RWPE1 (cell line): ENCODE results near the gene C1orf105.

ENCODE experiments used
- CTCF ChIA-PET: fragments of 350-600 bp; sonication (Branson Sonifier 250); formaldehyde crosslinking; extraction: SDS; loops from one replicate; lab custom pipeline; 2021; lab: Yijun Ruan, JAX
- POLR2A ChIA-PET: fragments of 400-600 bp; formaldehyde crosslinking; extraction: SDS; loops from one replicate; lab custom pipeline; 2020; ENCODE audit warnings: antibody characterized with exemption; ENCODE audit not compliant: low non-redundant PET; lab: Yijun Ruan, JAX
- DNase-seq: peaks from one replicate; pipeline ENCODE4 v3.0.0; 2012; ENCODE audit warnings: low spot score
- H3K27ac ChIP-seq: fragments of 450-650 bp; 2 replicates; pipeline ENCODE4 v1.5.1; 2017
- TF ChIP-seq, protein P1 (sequence below): fragments of 450-650 bp; conservative IDR thresholded peaks from 2 replicates; pipeline ENCODE4 v1.5.1; 2017; ENCODE audit warnings: low read depth, mild to moderate bottlenecking

C1orf105 gene

GRCh38 chr1:172478485-172478884, 58.0 kb downstream of the C1orf105 start:
- POLR2A ChIA-PET = no interaction called here
- TF ChIP-seq, protein P1, sequence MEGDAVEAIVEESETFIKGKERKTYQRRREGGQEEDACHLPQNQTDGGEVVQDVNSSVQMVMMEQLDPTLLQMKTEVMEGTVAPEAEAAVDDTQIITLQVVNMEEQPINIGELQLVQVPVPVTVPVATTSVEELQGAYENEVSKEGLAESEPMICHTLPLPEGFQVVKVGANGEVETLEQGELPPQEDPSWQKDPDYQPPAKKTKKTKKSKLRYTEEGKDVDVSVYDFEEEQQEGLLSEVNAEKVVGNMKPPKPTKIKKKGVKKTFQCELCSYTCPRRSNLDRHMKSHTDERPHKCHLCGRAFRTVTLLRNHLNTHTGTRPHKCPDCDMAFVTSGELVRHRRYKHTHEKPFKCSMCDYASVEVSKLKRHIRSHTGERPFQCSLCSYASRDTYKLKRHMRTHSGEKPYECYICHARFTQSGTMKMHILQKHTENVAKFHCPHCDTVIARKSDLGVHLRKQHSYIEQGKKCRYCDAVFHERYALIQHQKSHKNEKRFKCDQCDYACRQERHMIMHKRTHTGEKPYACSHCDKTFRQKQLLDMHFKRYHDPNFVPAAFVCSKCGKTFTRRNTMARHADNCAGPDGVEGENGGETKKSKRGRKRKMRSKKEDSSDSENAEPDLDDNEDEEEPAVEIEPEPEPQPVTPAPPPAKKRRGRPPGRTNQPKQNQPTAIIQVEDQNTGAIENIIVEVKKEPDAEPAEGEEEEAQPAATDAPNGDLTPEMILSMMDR = no peak
- no peak for DNase-seq
- CTCF ChIA-PET = no interaction called here
- H3K27ac ChIP-seq = no peak overlapping the region

DNA sequence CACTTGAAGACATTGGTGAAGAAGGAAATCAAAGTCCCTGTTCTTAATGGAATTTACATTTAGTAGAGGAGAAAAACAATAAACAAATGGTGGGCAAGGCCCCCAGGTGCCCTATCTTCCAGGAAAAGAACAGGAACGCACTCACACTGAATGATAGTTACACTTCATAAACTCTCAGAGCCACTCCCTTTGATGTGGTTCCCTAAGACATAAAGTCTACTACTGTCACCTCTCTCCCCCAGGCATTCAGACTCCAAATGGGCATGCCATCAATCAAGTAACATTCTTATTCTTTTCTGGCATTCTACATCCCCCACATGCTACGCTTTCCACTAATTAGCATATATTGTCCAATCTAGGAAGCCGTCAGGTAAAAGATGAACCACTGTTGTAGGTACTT, 59.9 kb downstream of the C1orf105 start:
- DNase-seq = no peak
- CTCF ChIA-PET = no interaction called here
- H3K27ac ChIP-seq = no peak overlapping the region
- TF ChIP-seq, protein P1 = no peak
- POLR2A ChIA-PET = no interaction called here

GRCh38 chr1:172482044-172482443, 61.6 kb downstream of the C1orf105 start:
- POLR2A ChIA-PET = no interaction called here
- TF ChIP-seq, protein P1 = no peak
- CTCF ChIA-PET = interaction anchor here (0.6 kb wide), 1 partner anchor 21 kb away, joined by 11 read pairs; no protein-coding TSS in a partner anchor
- no peak for DNase-seq
- no peak overlapping the region for H3K27ac ChIP-seq

DNA sequence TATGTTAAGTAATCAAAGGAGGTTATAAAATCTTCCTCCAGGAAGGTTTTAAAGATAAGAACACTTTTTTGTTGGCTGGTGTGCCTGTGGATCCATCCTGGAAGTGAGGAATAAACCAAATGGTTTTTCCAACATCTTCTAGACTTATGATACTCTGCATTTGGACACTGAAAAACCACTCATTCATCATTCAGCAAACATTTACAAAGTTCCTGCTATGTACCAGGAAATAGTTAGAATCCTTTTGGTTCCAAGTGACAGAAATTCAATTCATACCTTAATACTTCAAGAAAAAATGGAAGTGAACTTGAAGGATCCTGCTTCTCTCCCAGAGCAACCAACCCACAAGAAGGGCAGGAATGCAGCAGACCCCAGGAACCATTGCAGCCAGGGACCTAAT, 63.0 kb downstream of the C1orf105 start:
- ChIA-PET POLR2A (no interaction called here), CTCF (no interaction called here)
- TF ChIP-seq, protein P1 = no peak
- no peak for DNase-seq
- H3K27ac ChIP-seq = no peak overlapping the region

GRCh38 chr1:172484252-172484651, 63.8 kb downstream of the C1orf105 start:
- peak; percentile 46 for DNase-seq
- CTCF ChIA-PET = no interaction called here
- TF ChIP-seq, protein P1 = no peak
- POLR2A ChIA-PET = no interaction called here
- H3K27ac ChIP-seq = no peak overlapping the region

- CTCF ChIA-PET = interaction anchor here (0.7 kb wide), 1 partner anchor 233 kb away, joined by 4 read pairs; no protein-coding TSS in a partner anchor
- TF ChIP-seq, protein P1 = no peak
- H3K27ac ChIP-seq = no peak overlapping the region
- no peak for DNase-seq
- POLR2A ChIA-PET = no interaction called here
These were observed 65.1 kb downstream of the C1orf105 start for GRCh38 chr1:172485626-172486025.
